H9 (cell line): ENCODE data around the gene COL3A1. TPM values are rescaled to one million over a fixed set of nuclear protein-coding genes. Genes with fewer than 3 reads are reported as not detected.

ENCODE experiments used
- DNase-seq: peaks from one replicate; pipeline ENCODE4 v3.0.0-alpha.2; 2017
- H2AFZ ChIP-seq: one replicate; pipeline ENCODE4 v1.6.1; 2013; ENCODE audit warnings: mild to moderate bottlenecking, low read length, control low read depth, moderate library complexity
- H2AK5ac ChIP-seq: 2 replicates; pipeline ENCODE4 v1.6.1; 2013; ENCODE audit warnings: low read length, control low read depth, mixed read lengths; ENCODE audit not compliant: insufficient read length
- H2BK120ac ChIP-seq: one replicate; pipeline ENCODE4 v1.6.1; 2013; ENCODE audit warnings: low read depth, mild to moderate bottlenecking, low read length, control low read depth, inconsistent platforms; ENCODE audit not compliant: poor library complexity, severe bottlenecking
- H2BK12ac ChIP-seq: 2 replicates; pipeline ENCODE4 v1.6.1; 2013; ENCODE audit warnings: low read length, control low read depth, mixed read lengths, low read depth; ENCODE audit not compliant: insufficient read length
- H2BK15ac ChIP-seq: 2 replicates; pipeline ENCODE4 v1.6.1; 2013; ENCODE audit warnings: low read depth, low read length, control low read depth
- H2BK20ac ChIP-seq: one replicate; pipeline ENCODE4 v1.6.1; 2013; ENCODE audit warnings: low read depth, mild to moderate bottlenecking, low read length, control low read depth, inconsistent platforms; ENCODE audit not compliant: poor library complexity, severe bottlenecking
- H2BK5ac ChIP-seq: 2 replicates; pipeline ENCODE4 v1.6.1; 2013; ENCODE audit warnings: low read length, control low read depth, mixed read lengths; ENCODE audit not compliant: insufficient read length
- H3K14ac ChIP-seq: 2 replicates; pipeline ENCODE4 v1.6.1; 2013; ENCODE audit warnings: low read length, control low read depth; ENCODE audit not compliant: insufficient read depth
- H3K18ac ChIP-seq: 2 replicates; pipeline ENCODE4 v1.6.1; 2013; ENCODE audit warnings: low read depth, mild to moderate bottlenecking, mixed read lengths, low read length, control low read depth; ENCODE audit not compliant: insufficient read length
- H3K23ac ChIP-seq: 2 replicates; pipeline ENCODE4 v1.6.1; 2013; ENCODE audit warnings: low read length, control low read depth, mixed read lengths, low read depth; ENCODE audit not compliant: insufficient read length
- H3K23me2 ChIP-seq: 2 replicates; pipeline ENCODE4 v1.6.1; 2013; ENCODE audit warnings: low read depth, mild to moderate bottlenecking, mixed read lengths, low read length, control low read depth; ENCODE audit not compliant: insufficient read length, poor library complexity, severe bottlenecking
- H3K27ac ChIP-seq: 2 replicates; pipeline ENCODE4 v1.5.1; 2013; ENCODE audit warnings: low read length, control low read depth, mixed read lengths, low read depth; ENCODE audit not compliant: insufficient read length
- H3K27me3 ChIP-seq: 2 replicates; pipeline ENCODE4 v1.6.1; 2013; ENCODE audit warnings: low read length, control low read depth, inconsistent platforms; ENCODE audit not compliant: insufficient read depth
- H3K4ac ChIP-seq: 2 replicates; pipeline ENCODE4 v1.6.1; 2013; ENCODE audit warnings: low read depth, mild to moderate bottlenecking, control low read depth, inconsistent platforms, low read length, moderate library complexity
- H3K4me1 ChIP-seq: 2 replicates; pipeline ENCODE4 v1.6.1; 2013; ENCODE audit warnings: low read length, control low read depth, inconsistent platforms; ENCODE audit not compliant: insufficient read depth
- H3K4me2 ChIP-seq: 2 replicates; pipeline ENCODE4 v1.6.1; 2013; ENCODE audit warnings: low read length, control low read depth, mixed read lengths; ENCODE audit not compliant: insufficient read length, insufficient read depth
- H3K56ac ChIP-seq: 2 replicates; pipeline ENCODE4 v1.6.1; 2013; ENCODE audit warnings: low read depth, mild to moderate bottlenecking, mixed read lengths, low read length, control low read depth; ENCODE audit not compliant: insufficient read length
- H3K79me1 ChIP-seq: 2 replicates; pipeline ENCODE4 v1.6.1; 2013; ENCODE audit warnings: low read depth, mild to moderate bottlenecking, moderate library complexity, low read length, control low read depth, inconsistent platforms; ENCODE audit not compliant: insufficient read depth, poor library complexity, severe bottlenecking
- H3K79me2 ChIP-seq: 2 replicates; pipeline ENCODE4 v1.6.1; 2013; ENCODE audit warnings: low read length, control low read depth, inconsistent platforms; ENCODE audit not compliant: insufficient read depth
- H3K9ac ChIP-seq: 2 replicates; pipeline ENCODE4 v1.6.1; 2013; ENCODE audit warnings: low read length, control low read depth, mixed read lengths; ENCODE audit not compliant: insufficient read length; ENCODE audit errors: extremely low read depth
- H3K9me3 ChIP-seq: one replicate; pipeline ENCODE4 v1.6.1; 2013; ENCODE audit warnings: low read depth, low read length, inconsistent platforms; ENCODE audit not compliant: control insufficient read depth
- H3T11ph ChIP-seq: one replicate; pipeline ENCODE4 v1.6.1; 2013; ENCODE audit warnings: mild to moderate bottlenecking, low read length, control low read depth, inconsistent platforms
- H4K20me1 ChIP-seq: one replicate; pipeline ENCODE4 v1.6.1; 2013; ENCODE audit not compliant: control insufficient read depth, insufficient read length, insufficient read depth
- H4K5ac ChIP-seq: 2 replicates; pipeline ENCODE4 v1.6.1; 2013; ENCODE audit warnings: low read depth, mild to moderate bottlenecking, mixed read lengths, low read length, control low read depth; ENCODE audit not compliant: insufficient read length
- H4K8ac ChIP-seq: replicated peaks from 2 replicates; pipeline ENCODE4 v1.6.1; 2013; ENCODE audit warnings: low read length, control low read depth, mixed read lengths, low read depth; ENCODE audit not compliant: insufficient read length
- H4K91ac ChIP-seq: 2 replicates; pipeline ENCODE4 v1.6.1; 2013; ENCODE audit warnings: low read depth, mild to moderate bottlenecking, moderate library complexity, mixed read lengths, low read length, control low read depth; ENCODE audit not compliant: insufficient read length
- H3K27ac Mint-ChIP-seq, 3 experiments: 2 replicates in 2 of 3; 3 replicates in 1 of 3; pipeline ENCODE4 v1.8.0; 2020 to 2021; ENCODE audit warnings: mixed read lengths in 3 of 3, mild to moderate bottlenecking in 1 of 3, moderate library complexity in 1 of 3
- H3K27me3 Mint-ChIP-seq: 2 replicates; pipeline ENCODE4 v1.8.0; 2021; ENCODE audit warnings: low read depth, mild to moderate bottlenecking, moderate library complexity, mixed read lengths
- H3K36me3 Mint-ChIP-seq, 3 experiments: 2 replicates in 2 of 3; 3 replicates in 1 of 3; pipeline ENCODE4 v1.8.0; 2020 to 2021; ENCODE audit warnings: low read depth in 3 of 3, mixed read lengths in 3 of 3; ENCODE audit not compliant: insufficient read depth in 1 of 3
- H3K4me1 Mint-ChIP-seq, 2 experiments: 2 replicates each; pipeline ENCODE4 v1.8.0; 2020; ENCODE audit warnings: mixed read lengths in 2 of 2
- H3K4me3 Mint-ChIP-seq, 2 experiments: 2 replicates in 1 of 2; 3 replicates in 1 of 2; pipeline ENCODE4 v1.8.0; 2020 to 2021; ENCODE audit warnings: mild to moderate bottlenecking in 2 of 2, mixed read lengths in 2 of 2, moderate library complexity in 1 of 2
- H3K9me3 Mint-ChIP-seq, 2 experiments: 2 replicates in 1 of 2; 3 replicates in 1 of 2; pipeline ENCODE4 v1.8.0; 2020; ENCODE audit warnings: mild to moderate bottlenecking in 2 of 2, mixed read lengths in 2 of 2, moderate library complexity in 1 of 2
- WGBS: extraction: QIAGEN DNeasy Blood & Tissue Kit; methylation state at CpG from one replicate; pipeline ENCODE4 v1.1.7; 2013; ENCODE audit warnings: missing lambda C conversion rate, low lambda C conversion rate, mixed read lengths; ENCODE audit not compliant: insufficient read length; ENCODE audit errors: extremely low coverage; 5-methylcytosine and 5-hydroxymethylcytosine counted together
- total RNA-seq: library from RNA; stranded (reverse); gene quantifications from 2 replicates; pipeline ENCODE4 v1.2.1, GENCODE V29; 2021
- TF ChIP-seq, protein P1 (sequence below): fragments of 200-600 bp; sonication (generic); conservative IDR thresholded peaks from 3 replicates; pipeline ENCODE4 v1.8.0; 2021; ENCODE audit warnings: antibody characterized with exemption, mild to moderate bottlenecking

COL3A1 gene
- total RNA-seq, 1 experiment from 2014 or later: not detected

DNA sequence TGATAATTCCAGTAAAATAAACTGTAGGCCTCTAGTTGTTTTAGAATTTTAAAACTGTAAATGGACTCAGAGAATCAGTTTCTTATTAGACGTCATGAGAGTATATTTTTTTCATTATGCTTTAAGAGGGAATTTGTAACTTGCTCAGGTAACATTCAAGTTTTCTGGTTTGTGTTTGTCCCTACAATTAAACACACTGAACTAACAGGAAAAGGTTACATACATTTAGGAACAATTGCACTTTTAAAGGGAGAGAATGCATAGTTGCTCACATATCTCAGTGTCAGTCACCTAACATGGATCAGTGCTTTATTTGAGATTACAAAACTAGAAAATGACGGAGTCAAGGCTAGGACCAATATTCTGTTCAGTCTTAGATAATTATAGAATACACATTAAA is 3.1 kb downstream of the COL3A1 start:
- H2AK5ac ChIP-seq: no peak overlapping the region
- H2BK15ac ChIP-seq: no peak overlapping the region
- no CpG with 5 or more reads among the region's 2 CpGs for WGBS
- H2BK12ac ChIP-seq: no peak overlapping the region
- no peak overlapping the region for H2BK20ac ChIP-seq
- no peak overlapping the region for H4K91ac ChIP-seq
- H2AFZ ChIP-seq: no peak overlapping the region
- no peaks in the 10 kb centered on the region for H3K36me3 Mint-ChIP-seq
- H2BK120ac ChIP-seq: no peak overlapping the region
- no peaks in the 10 kb centered on the region for H3K79me1 ChIP-seq
- H3K4me1 Mint-ChIP-seq: peaks cover 4% of the 10 kb centered on the region in 2 experiments; a peak in 3 of 4 replicates
- H4K8ac ChIP-seq: no peak overlapping the region
- no peak overlapping the region for H3K18ac ChIP-seq
- H3K4me2 ChIP-seq: no peak overlapping the region
- H3K4me1 ChIP-seq: no peaks in the 10 kb centered on the region; the same call in 1 of the 2 replicates
- no peak overlapping the region for H3K4me3 Mint-ChIP-seq
- no peak overlapping the region for H3K27ac Mint-ChIP-seq
- no peak overlapping the region for H4K5ac ChIP-seq
- H3K9me3 ChIP-seq: no peaks in the 10 kb centered on the region
- H3K4ac ChIP-seq: no peak overlapping the region
- H3K27me3 ChIP-seq: no peaks in the 10 kb centered on the region
- no peak overlapping the region for H3T11ph ChIP-seq
- DNase-seq: no peak
- H3K23ac ChIP-seq: no peak overlapping the region
- no peak overlapping the region for H2BK5ac ChIP-seq
- H3K27me3 Mint-ChIP-seq: no peaks in the 10 kb centered on the region
- H3K27ac ChIP-seq: no peak overlapping the region
- TF ChIP-seq, protein P1, sequence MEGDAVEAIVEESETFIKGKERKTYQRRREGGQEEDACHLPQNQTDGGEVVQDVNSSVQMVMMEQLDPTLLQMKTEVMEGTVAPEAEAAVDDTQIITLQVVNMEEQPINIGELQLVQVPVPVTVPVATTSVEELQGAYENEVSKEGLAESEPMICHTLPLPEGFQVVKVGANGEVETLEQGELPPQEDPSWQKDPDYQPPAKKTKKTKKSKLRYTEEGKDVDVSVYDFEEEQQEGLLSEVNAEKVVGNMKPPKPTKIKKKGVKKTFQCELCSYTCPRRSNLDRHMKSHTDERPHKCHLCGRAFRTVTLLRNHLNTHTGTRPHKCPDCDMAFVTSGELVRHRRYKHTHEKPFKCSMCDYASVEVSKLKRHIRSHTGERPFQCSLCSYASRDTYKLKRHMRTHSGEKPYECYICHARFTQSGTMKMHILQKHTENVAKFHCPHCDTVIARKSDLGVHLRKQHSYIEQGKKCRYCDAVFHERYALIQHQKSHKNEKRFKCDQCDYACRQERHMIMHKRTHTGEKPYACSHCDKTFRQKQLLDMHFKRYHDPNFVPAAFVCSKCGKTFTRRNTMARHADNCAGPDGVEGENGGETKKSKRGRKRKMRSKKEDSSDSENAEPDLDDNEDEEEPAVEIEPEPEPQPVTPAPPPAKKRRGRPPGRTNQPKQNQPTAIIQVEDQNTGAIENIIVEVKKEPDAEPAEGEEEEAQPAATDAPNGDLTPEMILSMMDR: no peak
- H3K56ac ChIP-seq: no peak overlapping the region
- no peaks in the 10 kb centered on the region for H3K9me3 Mint-ChIP-seq
- H3K9ac ChIP-seq: no peak overlapping the region
- no peaks in the 10 kb centered on the region for H3K79me2 ChIP-seq
- no peaks in the 10 kb centered on the region for H4K20me1 ChIP-seq
- H3K23me2 ChIP-seq: no peaks in the 10 kb centered on the region
- H3K14ac ChIP-seq: no peak overlapping the region
